WTC11 (cell line): ENCODE results near the gene HMGXB3. TPM values are rescaled to one million over a fixed set of nuclear protein-coding genes. Genes with fewer than 3 reads are reported as not detected.
A peak's percentile ranks its signal among the peaks of the same experiment; 100 is the strongest.

Experiments
- ATAC-seq: fragments of 200-7000 bp; cut with Tn5 transposase; 2 replicates; pipeline ENCODE4 v1.10.0; 2021; ENCODE audit warnings: mild to moderate bottlenecking, moderate library complexity
- Bru-seq: library from RNA; stranded (reverse); fragments of 400-500 nt; gene quantifications from one replicate; lab custom pipeline; 2021; lab: Mats Ljungman, UMichigan
- CTCF ChIA-PET: fragments of 300-600 bp; sonication (Branson Sonifier 250); formaldehyde crosslinking; loops from one replicate; lab custom pipeline; 2021; ENCODE audit warnings: antibody characterized with exemption; lab: Charles Lee
- POLR2A ChIA-PET: fragments of 350-600 bp; sonication (Branson Sonifier 250); formaldehyde crosslinking; loops from one replicate; lab custom pipeline; 2021; ENCODE audit warnings: antibody characterized with exemption; lab: Charles Lee
- DNase-seq: peaks from one replicate; pipeline ENCODE4 v3.0.0; 2021; ENCODE audit warnings: low spot score
- H3K27ac Mint-ChIP-seq: 2 replicates; pipeline ENCODE4 v1.8.0; 2021; ENCODE audit warnings: mixed read lengths
- H3K27me3 Mint-ChIP-seq: 2 replicates; pipeline ENCODE4 v1.8.0; 2021; ENCODE audit warnings: low read depth, mild to moderate bottlenecking, moderate library complexity, mixed read lengths
- H3K36me3 Mint-ChIP-seq: 2 replicates; pipeline ENCODE4 v1.8.0; 2021; ENCODE audit warnings: mixed read lengths
- H3K4me1 Mint-ChIP-seq: 2 replicates; pipeline ENCODE4 v1.8.0; 2022; ENCODE audit warnings: mixed read lengths
- H3K4me3 Mint-ChIP-seq: 2 replicates; pipeline ENCODE4 v1.8.0; 2021; ENCODE audit warnings: mild to moderate bottlenecking, moderate library complexity, mixed read lengths
- H3K9me3 Mint-ChIP-seq: 2 replicates; pipeline ENCODE4 v1.8.0; 2021; ENCODE audit warnings: mixed read lengths
- ATF1 ChIP-seq: sonication (generic); formaldehyde crosslinking; IDR thresholded peaks from 2 replicates; pipeline ENCODE4 v1.8.1; 2023; ENCODE audit warnings: mild to moderate bottlenecking, moderate library complexity, missing genetic modification reagents
- FOXK1 ChIP-seq: sonication (generic); formaldehyde crosslinking; IDR thresholded peaks from 2 replicates; pipeline ENCODE4 v1.8.0; 2022; ENCODE audit warnings: mild to moderate bottlenecking, moderate library complexity, missing genetic modification reagents
- NR1H2 ChIP-seq: sonication (generic); formaldehyde crosslinking; IDR thresholded peaks from 2 replicates; pipeline ENCODE4 v1.9.0; 2021; ENCODE audit warnings: mild to moderate bottlenecking, moderate library complexity, missing genetic modification reagents
- RELA ChIP-seq: sonication (generic); formaldehyde crosslinking; IDR thresholded peaks from 2 replicates; pipeline ENCODE4 v1.8.1; 2022; ENCODE audit warnings: missing genetic modification reagents, mild to moderate bottlenecking, borderline replicate concordance
- SMAD4 ChIP-seq: sonication (generic); formaldehyde crosslinking; IDR thresholded peaks from 2 replicates; pipeline ENCODE4 v1.8.0; 2022; ENCODE audit warnings: mild to moderate bottlenecking, missing genetic modification reagents
- SP1 ChIP-seq: sonication (generic); formaldehyde crosslinking; conservative IDR thresholded peaks from 2 replicates; pipeline ENCODE4 v1.8.1; 2022; ENCODE audit warnings: missing genetic modification reagents
- ZBTB21 ChIP-seq: sonication (generic); formaldehyde crosslinking; IDR thresholded peaks from 2 replicates; pipeline ENCODE4 v1.8.1; 2023; ENCODE audit warnings: mild to moderate bottlenecking, missing genetic modification reagents, borderline replicate concordance
- ZNF121 ChIP-seq: sonication (generic); formaldehyde crosslinking; IDR thresholded peaks from 2 replicates; pipeline ENCODE4 v1.8.0; 2023; ENCODE audit warnings: missing genetic modification reagents
- ZNF138 ChIP-seq: sonication (generic); formaldehyde crosslinking; conservative IDR thresholded peaks from 2 replicates; pipeline ENCODE4 v1.8.1; 2022; ENCODE audit warnings: mild to moderate bottlenecking, moderate library complexity, missing genetic modification reagents
- ZNF263 ChIP-seq: sonication (generic); formaldehyde crosslinking; IDR thresholded peaks from 2 replicates; pipeline ENCODE4 v1.8.1; 2022; ENCODE audit warnings: low read depth, mild to moderate bottlenecking, moderate library complexity, missing genetic modification reagents
- ZNF396 ChIP-seq: fragments of 250-450 bp; sonication (Bioruptor Pico); IDR thresholded peaks from 2 replicates; pipeline ENCODE4 v1.8.0; 2021; ENCODE audit warnings: mild to moderate bottlenecking, moderate library complexity, borderline replicate concordance
- ZNF416 ChIP-seq: fragments of 250-450 bp; sonication (Bioruptor Pico); IDR thresholded peaks from 2 replicates; pipeline ENCODE4 v1.9.0; 2021; ENCODE audit warnings: mild to moderate bottlenecking, inconsistent platforms
- long read RNA-seq, 3 experiments: library from RNA in 1 of 3; library from capped mRNA in 1 of 3; library from polyadenylated mRNA in 1 of 3; unstranded in 2 of 3; stranded (forward) in 1 of 3; transcript quantifications; one replicate each; pipeline ENCODE4 v2.0.0, GENCODE V29; 2021
- total RNA-seq: library from RNA; stranded (reverse); gene quantifications from 3 replicates; pipeline ENCODE4 v1.2.3, GENCODE V29; 2021
- TF ChIP-seq, protein P1 (sequence below): sonication (generic); formaldehyde crosslinking; IDR thresholded peaks from 2 replicates; pipeline ENCODE4 v1.8.1; 2022; ENCODE audit warnings: missing genetic modification reagents, borderline replicate concordance
- TF ChIP-seq, protein P2 (sequence below): sonication (generic); formaldehyde crosslinking; IDR thresholded peaks from 2 replicates; pipeline ENCODE4 v1.8.0; 2022; ENCODE audit warnings: missing genetic modification reagents
- TF ChIP-seq, protein P3 (sequence below): sonication (generic); formaldehyde crosslinking; IDR thresholded peaks from 2 replicates; pipeline ENCODE4 v1.8.1; 2022; ENCODE audit warnings: mild to moderate bottlenecking, moderate library complexity, missing genetic modification reagents
- TF ChIP-seq, protein P4 (sequence below): fragments of 250-450 bp; sonication (Bioruptor Pico); IDR thresholded peaks from 2 replicates; pipeline ENCODE4 v1.9.0; 2021; ENCODE audit warnings: mild to moderate bottlenecking
- TF ChIP-seq, protein P5 (sequence below): sonication (generic); formaldehyde crosslinking; IDR thresholded peaks from 2 replicates; pipeline ENCODE4 v1.8.1; 2023; ENCODE audit warnings: mild to moderate bottlenecking, missing genetic modification reagents, moderate library complexity
- TF ChIP-seq, protein P6 (sequence below): sonication (generic); formaldehyde crosslinking; conservative IDR thresholded peaks from 2 replicates; pipeline ENCODE4 v1.8.1; 2022; ENCODE audit warnings: mild to moderate bottlenecking, missing genetic modification reagents
- TF ChIP-seq, protein P7 (sequence below): fragments of 250-450 bp; sonication (Bioruptor Pico); IDR thresholded peaks from 2 replicates; pipeline ENCODE4 v1.9.0; 2021; ENCODE audit warnings: moderate library complexity, mild to moderate bottlenecking, inconsistent platforms, borderline replicate concordance

The HMGXB3 gene, protein sequence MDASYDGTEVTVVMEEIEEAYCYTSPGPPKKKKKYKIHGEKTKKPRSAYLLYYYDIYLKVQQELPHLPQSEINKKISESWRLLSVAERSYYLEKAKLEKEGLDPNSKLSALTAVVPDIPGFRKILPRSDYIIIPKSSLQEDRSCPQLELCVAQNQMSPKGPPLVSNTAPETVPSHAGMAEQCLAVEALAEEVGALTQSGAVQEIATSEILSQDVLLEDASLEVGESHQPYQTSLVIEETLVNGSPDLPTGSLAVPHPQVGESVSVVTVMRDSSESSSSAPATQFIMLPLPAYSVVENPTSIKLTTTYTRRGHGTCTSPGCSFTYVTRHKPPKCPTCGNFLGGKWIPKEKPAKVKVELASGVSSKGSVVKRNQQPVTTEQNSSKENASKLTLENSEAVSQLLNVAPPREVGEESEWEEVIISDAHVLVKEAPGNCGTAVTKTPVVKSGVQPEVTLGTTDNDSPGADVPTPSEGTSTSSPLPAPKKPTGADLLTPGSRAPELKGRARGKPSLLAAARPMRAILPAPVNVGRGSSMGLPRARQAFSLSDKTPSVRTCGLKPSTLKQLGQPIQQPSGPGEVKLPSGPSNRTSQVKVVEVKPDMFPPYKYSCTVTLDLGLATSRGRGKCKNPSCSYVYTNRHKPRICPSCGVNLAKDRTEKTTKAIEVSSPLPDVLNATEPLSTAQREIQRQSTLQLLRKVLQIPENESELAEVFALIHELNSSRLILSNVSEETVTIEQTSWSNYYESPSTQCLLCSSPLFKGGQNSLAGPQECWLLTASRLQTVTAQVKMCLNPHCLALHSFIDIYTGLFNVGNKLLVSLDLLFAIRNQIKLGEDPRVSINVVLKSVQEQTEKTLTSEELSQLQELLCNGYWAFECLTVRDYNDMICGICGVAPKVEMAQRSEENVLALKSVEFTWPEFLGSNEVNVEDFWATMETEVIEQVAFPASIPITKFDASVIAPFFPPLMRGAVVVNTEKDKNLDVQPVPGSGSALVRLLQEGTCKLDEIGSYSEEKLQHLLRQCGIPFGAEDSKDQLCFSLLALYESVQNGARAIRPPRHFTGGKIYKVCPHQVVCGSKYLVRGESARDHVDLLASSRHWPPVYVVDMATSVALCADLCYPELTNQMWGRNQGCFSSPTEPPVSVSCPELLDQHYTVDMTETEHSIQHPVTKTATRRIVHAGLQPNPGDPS (N-terminal part only)
- total RNA-seq (27.8 to 31.6 TPM (median 31.4 TPM) in 3 replicates), Bru-seq, nascent RNA (percentile 81 among the genes with signal in this experiment)
- long read RNA-seq, experiment 1, full-length matches to known transcripts: 56 of 125 reads
- long read RNA-seq, experiment 1, partial matches to known transcripts: 34 of 125 reads
- long read RNA-seq, experiment 1, other reads (novel, unspliced or antisense): 35 of 125 reads
- long read RNA-seq, experiment 2, full-length matches to known transcripts: 6 of 31 reads
- long read RNA-seq, experiment 2, partial matches to known transcripts: 17 of 31 reads
- long read RNA-seq, experiment 2, other reads (novel, unspliced or antisense): 8 of 31 reads
- long read RNA-seq, experiment 3, partial matches to known transcripts: 2 of 2 reads
- long read RNA-seq, experiment 3, other reads (novel, unspliced or antisense): 0 of 2 reads

DNA sequence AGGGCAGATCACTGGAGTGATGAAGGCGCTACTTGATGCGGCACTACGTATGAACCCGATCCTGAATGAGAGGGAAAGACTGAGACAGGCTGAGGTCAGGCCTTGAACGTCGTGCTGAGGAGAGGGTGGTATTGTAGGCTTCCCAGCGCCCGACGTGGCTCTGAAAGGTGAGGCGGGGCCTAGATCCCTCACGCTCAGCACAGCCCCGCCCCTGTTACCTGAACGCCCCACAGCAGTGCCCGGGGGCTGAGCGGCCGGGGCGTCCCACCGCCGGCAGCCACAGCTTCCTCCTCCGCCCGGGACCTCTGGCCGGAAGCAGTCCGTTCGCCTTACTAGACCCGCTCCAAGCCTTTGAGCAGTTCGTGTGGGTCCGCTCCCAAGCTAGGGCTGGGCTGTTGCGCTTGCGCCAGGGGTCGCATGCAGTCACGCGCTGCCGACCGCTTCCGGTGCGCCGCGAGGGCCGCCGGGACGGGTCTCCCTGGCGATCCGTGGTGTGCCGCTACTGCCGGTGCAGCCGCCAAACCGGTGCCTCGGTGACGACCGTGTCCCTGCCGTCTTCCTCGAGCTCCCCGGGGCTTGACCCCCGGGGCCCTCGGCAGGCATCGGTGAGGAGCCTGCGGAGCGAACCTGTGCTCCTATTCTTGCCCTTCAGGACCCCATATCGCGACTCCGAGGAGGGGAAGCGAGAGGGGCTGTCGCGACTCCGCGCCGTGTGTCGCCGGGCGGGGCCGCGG lies at the start of gene HMGXB3, which contains the start of gene TIGD6:
TSS of gene HMGXB3 (plus strand) at position 484 of the 734 bp plus-strand sequence. CDS start 4,114 bp downstream, outside the sequence.
TSS of gene TIGD6 (minus strand) at position 399 of the 734 bp plus-strand sequence. CDS start 4,306 bp downstream, outside the sequence.
- peak; percentile 94 for ATAC-seq
- DNase-seq: peak; percentile 94
- H3K27ac Mint-ChIP-seq: peak within 1 kb of the TSS; percentile 99
- H3K4me1 Mint-ChIP-seq: peaks cover 22% of the 10 kb centered on the region
- no peaks in the 10 kb centered on the region for H3K9me3 Mint-ChIP-seq
- H3K27me3 Mint-ChIP-seq: no peaks in the 10 kb centered on the region
- H3K36me3 Mint-ChIP-seq: peaks cover 15% of the 10 kb centered on the region
- ChIA-PET CTCF (interaction anchor here (0.9 to 2.2 kb wide), 9 partner anchors 9 to 382 kb away, joined by 3 to 15 read pairs (median 6); partner anchors contain the start of gene SLC26A2), POLR2A (interaction anchor here (1.0 to 1.1 kb wide), 2 partner anchors 12 to 41 kb away, joined by 3 read pairs; no protein-coding TSS in a partner anchor)
- peak within 1 kb of the TSS; percentile 94 for H3K4me3 Mint-ChIP-seq
- no peak for TF ChIP-seq ZNF263 (CRISPR knock-in tag)
- TF ChIP-seq SMAD4: no peak
- TF ChIP-seq, protein P1, sequence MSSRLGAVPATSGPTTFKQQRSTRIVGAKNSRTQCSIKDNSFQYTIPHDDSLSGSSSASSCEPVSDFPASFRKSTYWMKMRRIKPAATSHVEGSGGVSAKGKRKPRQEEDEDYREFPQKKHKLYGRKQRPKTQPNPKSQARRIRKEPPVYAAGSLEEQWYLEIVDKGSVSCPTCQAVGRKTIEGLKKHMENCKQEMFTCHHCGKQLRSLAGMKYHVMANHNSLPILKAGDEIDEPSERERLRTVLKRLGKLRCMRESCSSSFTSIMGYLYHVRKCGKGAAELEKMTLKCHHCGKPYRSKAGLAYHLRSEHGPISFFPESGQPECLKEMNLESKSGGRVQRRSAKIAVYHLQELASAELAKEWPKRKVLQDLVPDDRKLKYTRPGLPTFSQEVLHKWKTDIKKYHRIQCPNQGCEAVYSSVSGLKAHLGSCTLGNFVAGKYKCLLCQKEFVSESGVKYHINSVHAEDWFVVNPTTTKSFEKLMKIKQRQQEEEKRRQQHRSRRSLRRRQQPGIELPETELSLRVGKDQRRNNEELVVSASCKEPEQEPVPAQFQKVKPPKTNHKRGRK (CRISPR knock-in tag): no peak
- peak; percentile 53; the same call in 1 of the 2 replicates for TF ChIP-seq ZNF138 (CRISPR knock-in tag)
- TF ChIP-seq, protein P2, sequence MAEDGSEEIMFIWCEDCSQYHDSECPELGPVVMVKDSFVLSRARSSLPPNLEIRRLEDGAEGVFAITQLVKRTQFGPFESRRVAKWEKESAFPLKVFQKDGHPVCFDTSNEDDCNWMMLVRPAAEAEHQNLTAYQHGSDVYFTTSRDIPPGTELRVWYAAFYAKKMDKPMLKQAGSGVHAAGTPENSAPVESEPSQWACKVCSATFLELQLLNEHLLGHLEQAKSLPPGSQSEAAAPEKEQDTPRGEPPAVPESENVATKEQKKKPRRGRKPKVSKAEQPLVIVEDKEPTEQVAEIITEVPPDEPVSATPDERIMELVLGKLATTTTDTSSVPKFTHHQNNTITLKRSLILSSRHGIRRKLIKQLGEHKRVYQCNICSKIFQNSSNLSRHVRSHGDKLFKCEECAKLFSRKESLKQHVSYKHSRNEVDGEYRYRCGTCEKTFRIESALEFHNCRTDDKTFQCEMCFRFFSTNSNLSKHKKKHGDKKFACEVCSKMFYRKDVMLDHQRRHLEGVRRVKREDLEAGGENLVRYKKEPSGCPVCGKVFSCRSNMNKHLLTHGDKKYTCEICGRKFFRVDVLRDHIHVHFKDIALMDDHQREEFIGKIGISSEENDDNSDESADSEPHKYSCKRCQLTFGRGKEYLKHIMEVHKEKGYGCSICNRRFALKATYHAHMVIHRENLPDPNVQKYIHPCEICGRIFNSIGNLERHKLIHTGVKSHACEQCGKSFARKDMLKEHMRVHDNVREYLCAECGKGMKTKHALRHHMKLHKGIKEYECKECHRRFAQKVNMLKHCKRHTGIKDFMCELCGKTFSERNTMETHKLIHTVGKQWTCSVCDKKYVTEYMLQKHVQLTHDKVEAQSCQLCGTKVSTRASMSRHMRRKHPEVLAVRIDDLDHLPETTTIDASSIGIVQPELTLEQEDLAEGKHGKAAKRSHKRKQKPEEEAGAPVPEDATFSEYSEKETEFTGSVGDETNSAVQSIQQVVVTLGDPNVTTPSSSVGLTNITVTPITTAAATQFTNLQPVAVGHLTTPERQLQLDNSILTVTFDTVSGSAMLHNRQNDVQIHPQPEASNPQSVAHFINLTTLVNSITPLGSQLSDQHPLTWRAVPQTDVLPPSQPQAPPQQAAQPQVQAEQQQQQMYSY: no peak
- TF ChIP-seq, protein P3, sequence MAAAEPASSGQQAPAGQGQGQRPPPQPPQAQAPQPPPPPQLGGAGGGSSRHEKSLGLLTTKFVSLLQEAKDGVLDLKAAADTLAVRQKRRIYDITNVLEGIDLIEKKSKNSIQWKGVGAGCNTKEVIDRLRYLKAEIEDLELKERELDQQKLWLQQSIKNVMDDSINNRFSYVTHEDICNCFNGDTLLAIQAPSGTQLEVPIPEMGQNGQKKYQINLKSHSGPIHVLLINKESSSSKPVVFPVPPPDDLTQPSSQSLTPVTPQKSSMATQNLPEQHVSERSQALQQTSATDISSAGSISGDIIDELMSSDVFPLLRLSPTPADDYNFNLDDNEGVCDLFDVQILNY (CRISPR knock-in tag): 0 out of 2 replicates have a peak, but pooled peaks have one; percentile 12
- TF ChIP-seq, protein P4, sequence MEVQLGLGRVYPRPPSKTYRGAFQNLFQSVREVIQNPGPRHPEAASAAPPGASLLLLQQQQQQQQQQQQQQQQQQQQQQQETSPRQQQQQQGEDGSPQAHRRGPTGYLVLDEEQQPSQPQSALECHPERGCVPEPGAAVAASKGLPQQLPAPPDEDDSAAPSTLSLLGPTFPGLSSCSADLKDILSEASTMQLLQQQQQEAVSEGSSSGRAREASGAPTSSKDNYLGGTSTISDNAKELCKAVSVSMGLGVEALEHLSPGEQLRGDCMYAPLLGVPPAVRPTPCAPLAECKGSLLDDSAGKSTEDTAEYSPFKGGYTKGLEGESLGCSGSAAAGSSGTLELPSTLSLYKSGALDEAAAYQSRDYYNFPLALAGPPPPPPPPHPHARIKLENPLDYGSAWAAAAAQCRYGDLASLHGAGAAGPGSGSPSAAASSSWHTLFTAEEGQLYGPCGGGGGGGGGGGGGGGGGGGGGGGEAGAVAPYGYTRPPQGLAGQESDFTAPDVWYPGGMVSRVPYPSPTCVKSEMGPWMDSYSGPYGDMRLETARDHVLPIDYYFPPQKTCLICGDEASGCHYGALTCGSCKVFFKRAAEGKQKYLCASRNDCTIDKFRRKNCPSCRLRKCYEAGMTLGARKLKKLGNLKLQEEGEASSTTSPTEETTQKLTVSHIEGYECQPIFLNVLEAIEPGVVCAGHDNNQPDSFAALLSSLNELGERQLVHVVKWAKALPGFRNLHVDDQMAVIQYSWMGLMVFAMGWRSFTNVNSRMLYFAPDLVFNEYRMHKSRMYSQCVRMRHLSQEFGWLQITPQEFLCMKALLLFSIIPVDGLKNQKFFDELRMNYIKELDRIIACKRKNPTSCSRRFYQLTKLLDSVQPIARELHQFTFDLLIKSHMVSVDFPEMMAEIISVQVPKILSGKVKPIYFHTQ (CRISPR knock-in tag): no peak
- TF ChIP-seq ZBTB21: peak; percentile 66; the same call in 1 of the 2 replicates
- TF ChIP-seq, protein P5, sequence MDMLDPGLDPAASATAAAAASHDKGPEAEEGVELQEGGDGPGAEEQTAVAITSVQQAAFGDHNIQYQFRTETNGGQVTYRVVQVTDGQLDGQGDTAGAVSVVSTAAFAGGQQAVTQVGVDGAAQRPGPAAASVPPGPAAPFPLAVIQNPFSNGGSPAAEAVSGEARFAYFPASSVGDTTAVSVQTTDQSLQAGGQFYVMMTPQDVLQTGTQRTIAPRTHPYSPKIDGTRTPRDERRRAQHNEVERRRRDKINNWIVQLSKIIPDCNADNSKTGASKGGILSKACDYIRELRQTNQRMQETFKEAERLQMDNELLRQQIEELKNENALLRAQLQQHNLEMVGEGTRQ (CRISPR knock-in tag): peak; percentile 98
- TF ChIP-seq RELA (CRISPR knock-in tag): no peak
- no peak for TF ChIP-seq NR1H2 (CRISPR knock-in tag)
- TF ChIP-seq ZNF416 (CRISPR knock-in tag): no peak
- peak; percentile 95 for TF ChIP-seq FOXK1
- TF ChIP-seq, protein P6, sequence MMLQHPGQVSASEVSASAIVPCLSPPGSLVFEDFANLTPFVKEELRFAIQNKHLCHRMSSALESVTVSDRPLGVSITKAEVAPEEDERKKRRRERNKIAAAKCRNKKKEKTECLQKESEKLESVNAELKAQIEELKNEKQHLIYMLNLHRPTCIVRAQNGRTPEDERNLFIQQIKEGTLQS: no peak
- no peak for TF ChIP-seq ZNF121 (CRISPR knock-in tag)
- peak; percentile 80 for TF ChIP-seq SP1 (CRISPR knock-in tag)
- no peak for TF ChIP-seq ZNF396
- TF ChIP-seq ATF1 (CRISPR knock-in tag): no peak
- TF ChIP-seq, protein P7, sequence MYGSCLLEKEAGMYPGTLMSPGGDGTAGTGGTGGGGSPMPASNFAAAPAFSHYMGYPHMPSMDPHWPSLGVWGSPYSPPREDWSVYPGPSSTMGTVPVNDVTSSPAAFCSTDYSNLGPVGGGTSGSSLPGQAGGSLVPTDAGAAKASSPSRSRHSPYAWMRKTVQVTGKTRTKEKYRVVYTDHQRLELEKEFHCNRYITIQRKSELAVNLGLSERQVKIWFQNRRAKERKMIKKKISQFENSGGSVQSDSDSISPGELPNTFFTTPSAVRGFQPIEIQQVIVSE (CRISPR knock-in tag): no peak
